HS-27A (cell line): ENCODE results near the gene DAPK2.

ENCODE experiments used
- DNase-seq: peaks from one replicate; pipeline ENCODE4 v3.0.0-alpha.2; 2012; ENCODE audit warnings: low read depth, missing footprints

The DAPK2 gene

GRCh38 chr15:63864186-63864585 lies 182.1 kb downstream of the DAPK2 start:
- no peak for DNase-seq

DNA sequence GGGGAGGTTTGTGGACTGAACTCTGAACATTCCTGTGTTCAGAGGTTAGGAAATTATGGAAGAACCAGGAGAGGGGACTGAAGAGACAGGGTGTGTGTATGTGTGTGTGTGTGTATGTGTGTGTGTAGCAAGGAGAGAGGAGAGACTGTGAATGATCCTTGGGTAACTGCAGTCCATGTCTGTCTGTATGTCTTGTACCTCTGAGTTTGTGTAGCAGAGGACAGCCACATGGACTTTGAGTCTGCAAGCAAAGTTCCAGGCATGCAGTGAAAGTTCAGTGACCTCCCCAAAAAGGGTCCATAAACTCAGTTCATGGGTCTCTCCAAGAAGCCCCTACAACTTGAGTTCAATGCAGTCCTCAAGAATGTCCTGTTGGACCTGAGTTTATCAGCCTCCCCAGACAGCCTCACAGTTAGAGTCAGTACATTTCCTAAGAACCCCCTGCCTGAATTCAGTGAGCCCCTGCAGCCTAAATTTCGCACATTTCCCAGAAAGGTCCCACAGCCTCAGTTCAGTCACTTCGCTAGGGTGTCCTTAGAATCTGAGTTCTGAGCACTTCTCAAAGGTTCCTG lies 184.3 kb downstream of the DAPK2 start:
- DNase-seq = no peak

- DNase-seq = no peak
Measured at GRCh38 chr15:63860555-63860954, 185.7 kb downstream of the DAPK2 start.

- no peak for DNase-seq
Measured at GRCh38 chr15:63860155-63860554, 186.1 kb downstream of the DAPK2 start.

DNA sequence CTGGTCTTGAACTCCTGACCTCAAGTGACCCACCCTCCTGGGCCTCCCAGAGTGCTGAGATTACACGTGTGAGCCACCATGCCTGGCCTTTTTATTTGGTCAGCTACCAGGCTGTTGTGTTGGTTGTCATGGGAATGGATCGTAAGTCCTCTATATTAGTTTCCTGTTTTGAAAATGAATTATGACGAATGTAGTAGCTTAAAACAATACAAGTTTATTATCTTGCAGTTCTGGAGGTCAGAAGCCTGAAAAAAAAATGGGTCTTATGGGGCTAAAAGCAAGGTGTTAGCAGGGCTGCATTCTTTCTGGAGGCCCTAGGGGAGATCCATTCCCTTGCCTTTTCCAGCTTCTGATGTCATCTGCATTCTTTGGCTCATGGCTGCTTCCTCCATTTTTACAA lies 187.4 kb downstream of the DAPK2 start:
- no peak for DNase-seq

DNA sequence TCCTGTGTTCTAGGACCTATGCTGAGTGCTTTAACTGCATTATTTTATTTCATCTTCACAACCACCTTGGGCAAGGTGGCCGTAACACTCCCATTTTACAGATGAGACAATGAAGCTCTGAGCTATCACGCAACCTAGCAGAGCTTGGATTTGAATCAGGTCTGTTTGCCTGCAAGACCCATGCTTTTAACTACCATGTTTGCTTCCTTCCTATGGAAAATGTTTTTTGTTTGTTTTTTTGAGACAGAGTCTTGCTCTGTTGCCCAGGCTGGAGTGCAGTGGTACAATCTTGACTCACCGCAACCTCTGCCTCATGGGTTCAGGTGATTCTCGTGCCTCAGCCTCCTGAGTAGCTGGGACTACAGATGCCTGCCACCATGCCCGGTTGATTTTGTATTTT lies 187.8 kb downstream of the DAPK2 start:
- no peak for DNase-seq

GRCh38 chr15:63857461-63857856 lies 188.8 kb downstream of the DAPK2 start:
- no peak for DNase-seq
